GM18526 (cell line): Measurements from ENCODE around the gene RESP18.

Experiments used
- POLR2A ChIP-seq: IDR thresholded peaks from 3 replicates; pipeline ENCODE4 v1.6.1; 2011; ENCODE audit not compliant: insufficient read length; ENCODE audit errors: extremely low read depth

RESP18 gene

GRCh38 chr2:219287580-219288265 lies 44.8 kb downstream of the RESP18 start:
- no peak for TF ChIP-seq POLR2A

GRCh38 chr2:219286436-219287115 lies 46.0 kb downstream of the RESP18 start:
- TF ChIP-seq POLR2A, result no peak

- TF ChIP-seq POLR2A, result no peak
Measured at GRCh38 chr2:219285894-219286425, 46.6 kb downstream of the RESP18 start.

- TF ChIP-seq POLR2A, result no peak
Measured at GRCh38 chr2:219285373-219285735, 47.2 kb downstream of the RESP18 start.

GRCh38 chr2:219284501-219285372 lies 47.8 kb downstream of the RESP18 start:
- TF ChIP-seq POLR2A, result no peak

- no peak for TF ChIP-seq POLR2A
Measured at GRCh38 chr2:219282943-219283581, 49.5 kb downstream of the RESP18 start.

- TF ChIP-seq POLR2A, result no peak
Measured at GRCh38 chr2:219282375-219282774, 50.2 kb downstream of the RESP18 start.

GRCh38 chr2:219281588-219281987 lies 51.0 kb downstream of the RESP18 start:
- no peak for TF ChIP-seq POLR2A

- no peak for TF ChIP-seq POLR2A
Measured at GRCh38 chr2:219280651-219281050, 51.9 kb downstream of the RESP18 start.

GRCh38 chr2:219279916-219280516 lies 52.5 kb downstream of the RESP18 start:
- TF ChIP-seq POLR2A, result no peak

- TF ChIP-seq POLR2A, result peak; percentile 82
Measured at GRCh38 chr2:219279151-219279915, 53.2 kb downstream of the RESP18 start, which contains the start of gene DNAJB2. TSS of gene DNAJB2 (plus strand) at chr2:219279366. CDS start at chr2:219279834, 468 bp downstream.

- TF ChIP-seq POLR2A, result no peak
Measured at GRCh38 chr2:219278655-219279150, 53.8 kb downstream of the RESP18 start.
